GM18951 (cell line): ENCODE results near the gene ARVCF.

Experiments
- POLR2A ChIP-seq: IDR thresholded peaks from 4 replicates; pipeline ENCODE4 v1.6.1; 2011; ENCODE audit warnings: mild to moderate bottlenecking; ENCODE audit not compliant: insufficient read length, insufficient read depth; ENCODE audit errors: extremely low read depth
- in situ Hi-C: fragments of 300-500 bp; cut with MboI; formaldehyde crosslinking; loops from one replicate; pipeline ENCODE4 v1.12.0; 2022; ENCODE audit warnings: low sequenced_read_pairs, mixed read lengths, inconsistent platforms; ENCODE audit not compliant: unreplicated experiment

Gene ARVCF

GRCh38 chr22:20010307-20011122 lies 6.1 kb downstream of the ARVCF start:
- in situ Hi-C loops, result no loop called here
- no peak for TF ChIP-seq POLR2A

GRCh38 chr22:20009582-20010306 lies 6.9 kb downstream of the ARVCF start:
- no peak for TF ChIP-seq POLR2A
- in situ Hi-C loops, result no loop called here

- in situ Hi-C loops, result no loop called here
- no peak for TF ChIP-seq POLR2A
These were observed 7.6 kb downstream of the ARVCF start for GRCh38 chr22:20009018-20009491.

- in situ Hi-C loops, result no loop called here
These were observed 8.2 kb downstream of the ARVCF start for GRCh38 chr22:20008221-20008995.

GRCh38 chr22:20004464-20004863 lies 12.2 kb downstream of the ARVCF start:
- in situ Hi-C loops, result no loop called here
- no peak for TF ChIP-seq POLR2A

More at GRCh38 chr22:20008221-20008995, 8.2 kb downstream of the ARVCF start:
- no peak for TF ChIP-seq POLR2A

GRCh38 chr22:20003304-20003703 lies 13.3 kb downstream of the ARVCF start:
- no peak for TF ChIP-seq POLR2A
- in situ Hi-C loops, result no loop called here

- in situ Hi-C loops, result no loop called here
- TF ChIP-seq POLR2A, result no peak
These were observed 14.0 kb downstream of the ARVCF start for GRCh38 chr22:20002636-20003035.

- in situ Hi-C loops, result no loop called here
- no peak for TF ChIP-seq POLR2A
These were observed 14.5 kb downstream of the ARVCF start for GRCh38 chr22:20002128-20002527.

GRCh38 chr22:20001082-20001638 lies 15.5 kb downstream of the ARVCF start:
- in situ Hi-C loops, result no loop called here
- no peak for TF ChIP-seq POLR2A

- in situ Hi-C loops, result no loop called here
- no peak for TF ChIP-seq POLR2A
These were observed 16.2 kb downstream of the ARVCF start for GRCh38 chr22:20000246-20001081.

GRCh38 chr22:19998991-19999820 lies 17.4 kb downstream of the ARVCF start:
- no peak for TF ChIP-seq POLR2A
- in situ Hi-C loops, result no loop called here

- in situ Hi-C loops, result no loop called here
- no peak for TF ChIP-seq POLR2A
These were observed 18.2 kb downstream of the ARVCF start for GRCh38 chr22:19998232-19998951.
